ENCODE data around the gene FBP2. TPM values are rescaled to one million over a fixed set of nuclear protein-coding genes. Genes with fewer than 3 reads are reported as not detected.
"Not testable (repeated sequence)": the region's sequence is repeated elsewhere in the genome, so short reads cannot be mapped to it uniquely, and the experiment has no call there.

The FBP2 gene
- total and polyA plus RNA-seq, 4 experiments from 2014 or later, result not detected

- POLR2A ChIA-PET (ENCODE audit: partially characterized antibody), result no interaction called here
- Histone ChIP-seq H3K4me1 (ENCODE audit: insufficient read depth, low read length) (no peaks in the 10 kb centered on the region), H3K4me3 (ENCODE audit: low read length in 2 of 2) (no peak overlapping the region), H3K9me3 (ENCODE audit: control insufficient read depth in 1 of 2, low read length in 2 of 2) (no peaks in the 10 kb centered on the region), H3K27me3 (ENCODE audit: insufficient read depth, low read length) (no peaks in the 10 kb centered on the region), H3K36me3 (ENCODE audit: insufficient read depth, low read length) (no peaks in the 10 kb centered on the region), H3K27ac (ENCODE audit: low read depth, low read length) (no peak overlapping the region)
- Mint-ChIP-seq H3K4me1 (no peaks in the 10 kb centered on the region), H3K4me3 (no peak overlapping the region), H3K36me3 (no peaks in the 10 kb centered on the region), H3K27me3 (peaks cover 24 to 25% of the 10 kb centered on the region in 2 donors), H3K27ac (no peak overlapping the region), H3K9me3 (no peaks in the 10 kb centered on the region)
- CTCF ChIA-PET (ENCODE audit: partially characterized antibody), result no interaction called here
- no peak for DNase-seq
- intact Hi-C loops (cut with micrococcal nuclease), result no loop called here
These were observed 47.7 kb downstream of the FBP2 start for GRCh38 chr9:94545940-94546339.

GRCh38 chr9:94544335-94544734 is 49.3 kb downstream of the FBP2 start:
- intact Hi-C loops (cut with micrococcal nuclease); CTCF ChIA-PET (ENCODE audit: partially characterized antibody); H3K36me3 Mint-ChIP-seq; H3K9me3 Mint-ChIP-seq; H3K9me3 ChIP-seq (ENCODE audit: control insufficient read depth in 1 of 2, low read length in 2 of 2); H3K4me3 Mint-ChIP-seq; DNase-seq; H3K27ac Mint-ChIP-seq; H3K4me1 Mint-ChIP-seq; H3K27me3 ChIP-seq (ENCODE audit: insufficient read depth, low read length); H3K4me1 ChIP-seq (ENCODE audit: insufficient read depth, low read length); H3K36me3 ChIP-seq (ENCODE audit: insufficient read depth, low read length); H3K4me3 ChIP-seq (ENCODE audit: low read length in 2 of 2); POLR2A ChIA-PET (ENCODE audit: partially characterized antibody); H3K27ac ChIP-seq (ENCODE audit: low read depth, low read length): not testable (repeated sequence)
- H3K27me3 Mint-ChIP-seq, result peaks cover 22% of the 10 kb centered on the region in 2 donors

- Histone ChIP-seq H3K27ac (ENCODE audit: low read depth, low read length) (no peak overlapping the region), H3K27me3 (ENCODE audit: insufficient read depth, low read length) (no peaks in the 10 kb centered on the region), H3K9me3 (ENCODE audit: control insufficient read depth in 1 of 2, low read length in 2 of 2) (no peaks in the 10 kb centered on the region), H3K4me3 (ENCODE audit: low read length in 2 of 2) (no peak overlapping the region), H3K4me1 (ENCODE audit: insufficient read depth, low read length) (no peaks in the 10 kb centered on the region), H3K36me3 (ENCODE audit: insufficient read depth, low read length) (no peaks in the 10 kb centered on the region)
- ChIA-PET CTCF (ENCODE audit: partially characterized antibody) (no interaction called here), POLR2A (ENCODE audit: partially characterized antibody) (no interaction called here)
- Mint-ChIP-seq H3K27me3 (peaks cover 4 to 11% of the 10 kb centered on the region in 2 donors), H3K36me3 (no peaks in the 10 kb centered on the region), H3K9me3 (no peaks in the 10 kb centered on the region), H3K4me1 (no peaks in the 10 kb centered on the region), H3K4me3 (no peak overlapping the region), H3K27ac (no peak overlapping the region)
- DNase-seq, result no peak
- intact Hi-C loops (cut with micrococcal nuclease), result no loop called here
These were observed 54.7 kb downstream of the FBP2 start for GRCh38 chr9:94538908-94539307.

GRCh38 chr9:94534901-94535300 is 58.7 kb downstream of the FBP2 start:
- no peaks in the 10 kb centered on the region for H3K9me3 Mint-ChIP-seq
- DNase-seq, result no peak
- Histone ChIP-seq H3K27ac (ENCODE audit: low read depth, low read length) (no peak overlapping the region), H3K4me1 (ENCODE audit: insufficient read depth, low read length) (no peaks in the 10 kb centered on the region), H3K27me3 (ENCODE audit: insufficient read depth, low read length) (no peaks in the 10 kb centered on the region), H3K9me3 (ENCODE audit: control insufficient read depth in 1 of 2, low read length in 2 of 2) (no peaks in the 10 kb centered on the region), H3K4me3 (ENCODE audit: low read length in 2 of 2) (no peak overlapping the region), H3K36me3 (ENCODE audit: insufficient read depth, low read length) (no peaks in the 10 kb centered on the region)
- intact Hi-C loops (cut with micrococcal nuclease), result no loop called here
- POLR2A ChIA-PET (ENCODE audit: partially characterized antibody), result no interaction called here
- peak overlapping the region in 1 of 7 donors; percentile 32 for H3K27ac Mint-ChIP-seq
- CTCF ChIA-PET (ENCODE audit: partially characterized antibody), result no interaction called here
- no peaks in the 10 kb centered on the region for H3K36me3 Mint-ChIP-seq
- H3K4me3 Mint-ChIP-seq, result no peak overlapping the region
- peaks cover 4 to 15% of the 10 kb centered on the region in 2 donors for H3K27me3 Mint-ChIP-seq
- H3K4me1 Mint-ChIP-seq, result no peaks in the 10 kb centered on the region

GRCh38 chr9:94533601-94534000 is 60.0 kb downstream of the FBP2 start:
- Histone ChIP-seq H3K4me3 (ENCODE audit: low read length in 2 of 2) (no peak overlapping the region), H3K4me1 (ENCODE audit: insufficient read depth, low read length) (no peaks in the 10 kb centered on the region), H3K27ac (ENCODE audit: low read depth, low read length) (no peak overlapping the region), H3K36me3 (ENCODE audit: insufficient read depth, low read length) (no peaks in the 10 kb centered on the region), H3K9me3 (ENCODE audit: control insufficient read depth in 1 of 2, low read length in 2 of 2) (no peaks in the 10 kb centered on the region), H3K27me3 (ENCODE audit: insufficient read depth, low read length) (no peaks in the 10 kb centered on the region)
- no peaks in the 10 kb centered on the region for H3K9me3 Mint-ChIP-seq
- intact Hi-C loops (cut with micrococcal nuclease), result no loop called here
- DNase-seq, result no peak
- H3K27ac Mint-ChIP-seq, result no peak overlapping the region
- no peaks in the 10 kb centered on the region for H3K36me3 Mint-ChIP-seq
- H3K4me1 Mint-ChIP-seq, result no peaks in the 10 kb centered on the region
- POLR2A ChIA-PET (ENCODE audit: partially characterized antibody), result no interaction called here
- no peak overlapping the region for H3K4me3 Mint-ChIP-seq
- peaks cover 4 to 15% of the 10 kb centered on the region in 2 donors for H3K27me3 Mint-ChIP-seq
- CTCF ChIA-PET (ENCODE audit: partially characterized antibody), result no interaction called here

- no peak overlapping the region for H3K27ac ChIP-seq (ENCODE audit: low read depth, low read length)
- Mint-ChIP-seq H3K4me1 (no peaks in the 10 kb centered on the region), H3K27me3 (peaks cover 4 to 15% of the 10 kb centered on the region in 2 donors), H3K4me3 (no peak overlapping the region), H3K27ac (no peak overlapping the region), H3K9me3 (no peaks in the 10 kb centered on the region), H3K36me3 (no peaks in the 10 kb centered on the region)
- POLR2A ChIA-PET (ENCODE audit: partially characterized antibody), result no interaction called here
- CTCF ChIA-PET (ENCODE audit: partially characterized antibody), result no interaction called here
- no peak overlapping the region for H3K4me3 ChIP-seq (ENCODE audit: low read length in 2 of 2)
- H3K9me3 ChIP-seq (ENCODE audit: control insufficient read depth in 1 of 2, low read length in 2 of 2), result no peaks in the 10 kb centered on the region
- H3K4me1 ChIP-seq (ENCODE audit: insufficient read depth, low read length), result no peaks in the 10 kb centered on the region
- intact Hi-C loops (cut with micrococcal nuclease), result no loop called here
- H3K27me3 ChIP-seq (ENCODE audit: insufficient read depth, low read length), result no peaks in the 10 kb centered on the region
- no peaks in the 10 kb centered on the region for H3K36me3 ChIP-seq (ENCODE audit: insufficient read depth, low read length)
- DNase-seq, result no peak
These were observed 60.5 kb downstream of the FBP2 start for GRCh38 chr9:94533155-94533554.

- H3K36me3 Mint-ChIP-seq, result no peaks in the 10 kb centered on the region
- peaks cover 13 to 16% of the 10 kb centered on the region in 2 donors for H3K27me3 Mint-ChIP-seq
- ChIA-PET CTCF (ENCODE audit: partially characterized antibody) (no interaction called here), POLR2A (ENCODE audit: partially characterized antibody) (no interaction called here)
- no peak overlapping the region for H3K4me3 Mint-ChIP-seq
- Histone ChIP-seq H3K36me3 (ENCODE audit: insufficient read depth, low read length) (no peaks in the 10 kb centered on the region), H3K4me3 (ENCODE audit: low read length in 2 of 2) (no peak overlapping the region), H3K4me1 (ENCODE audit: insufficient read depth, low read length) (no peaks in the 10 kb centered on the region), H3K9me3 (ENCODE audit: control insufficient read depth in 1 of 2, low read length in 2 of 2) (no peaks in the 10 kb centered on the region), H3K27ac (ENCODE audit: low read depth, low read length) (no peak overlapping the region), H3K27me3 (ENCODE audit: insufficient read depth, low read length) (no peaks in the 10 kb centered on the region)
- no peak for DNase-seq
- H3K9me3 Mint-ChIP-seq, result no peaks in the 10 kb centered on the region
- intact Hi-C loops (cut with micrococcal nuclease), result no loop called here
- H3K4me1 Mint-ChIP-seq, result no peaks in the 10 kb centered on the region
- H3K27ac Mint-ChIP-seq, result no peak overlapping the region
These were observed 64.7 kb downstream of the FBP2 start for GRCh38 chr9:94528886-94529285.

GRCh38 chr9:94526951-94527350 is 66.7 kb downstream of the FBP2 start:
- H3K4me1 Mint-ChIP-seq, result no peaks in the 10 kb centered on the region
- H3K36me3 Mint-ChIP-seq, result no peaks in the 10 kb centered on the region
- no peaks in the 10 kb centered on the region for H3K9me3 Mint-ChIP-seq
- Histone ChIP-seq H3K4me3 (ENCODE audit: low read length in 2 of 2) (no peak overlapping the region), H3K9me3 (ENCODE audit: control insufficient read depth in 1 of 2, low read length in 2 of 2) (no peaks in the 10 kb centered on the region), H3K27me3 (ENCODE audit: insufficient read depth, low read length) (no peaks in the 10 kb centered on the region), H3K27ac (ENCODE audit: low read depth, low read length) (no peak overlapping the region), H3K4me1 (ENCODE audit: insufficient read depth, low read length) (no peaks in the 10 kb centered on the region), H3K36me3 (ENCODE audit: insufficient read depth, low read length) (no peaks in the 10 kb centered on the region)
- intact Hi-C loops (cut with micrococcal nuclease), result no loop called here
- no peak overlapping the region for H3K4me3 Mint-ChIP-seq
- no peak for DNase-seq
- ChIA-PET CTCF (ENCODE audit: partially characterized antibody) (no interaction called here), POLR2A (ENCODE audit: partially characterized antibody) (no interaction called here)
- H3K27ac Mint-ChIP-seq, result no peak overlapping the region
- H3K27me3 Mint-ChIP-seq, result peaks cover 10 to 13% of the 10 kb centered on the region in 2 donors

Measured in CD4-positive, alpha-beta memory T cell (primary cell).